Measurements from ENCODE around the gene CEP83.
"Not testable (repeated sequence)": the region's sequence is repeated elsewhere in the genome, so short reads cannot be mapped to it uniquely, and the experiment has no call there.

The CEP83 gene

DNA sequence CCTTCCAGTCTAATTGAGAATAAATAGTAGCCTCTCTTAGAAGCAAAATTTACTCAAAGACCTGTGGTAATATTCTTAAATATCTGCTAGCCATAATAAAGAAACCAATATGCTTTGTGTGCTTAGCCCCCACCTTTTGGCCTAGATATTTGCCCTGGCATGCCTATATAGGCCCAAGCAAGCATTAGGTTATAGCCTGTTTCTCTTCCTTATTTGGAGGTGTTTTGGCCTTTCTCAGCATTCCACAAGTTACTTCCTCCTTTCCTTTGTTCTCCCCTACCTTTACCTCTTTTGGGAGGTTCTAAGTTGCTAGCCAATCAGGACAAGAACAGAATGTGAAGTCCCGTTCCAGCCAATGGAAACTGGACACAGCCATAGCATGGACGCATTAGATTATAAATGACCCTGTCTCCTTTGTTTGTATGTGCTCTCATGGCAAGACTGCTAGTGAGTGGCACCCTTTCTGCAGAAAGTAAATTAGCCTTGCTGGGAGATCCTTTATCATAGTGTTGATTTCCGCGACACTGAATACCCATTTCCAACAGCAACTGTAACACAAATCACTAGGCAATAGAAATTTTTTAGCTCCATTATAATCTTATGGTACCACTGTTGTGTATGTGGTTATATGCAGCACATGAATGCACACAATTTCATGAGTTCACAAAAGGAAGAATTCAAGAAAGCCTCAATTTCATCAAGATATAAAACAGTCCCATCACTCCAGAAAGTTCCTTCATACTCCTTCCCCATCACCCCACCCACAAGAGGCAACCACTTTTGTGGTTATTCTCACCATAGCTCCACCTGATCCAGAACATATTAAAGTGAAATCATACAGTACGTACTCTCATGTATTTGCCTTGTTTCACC, 37.6 kb downstream of the CEP83 start:
- TF ChIP-seq, protein P1, sequence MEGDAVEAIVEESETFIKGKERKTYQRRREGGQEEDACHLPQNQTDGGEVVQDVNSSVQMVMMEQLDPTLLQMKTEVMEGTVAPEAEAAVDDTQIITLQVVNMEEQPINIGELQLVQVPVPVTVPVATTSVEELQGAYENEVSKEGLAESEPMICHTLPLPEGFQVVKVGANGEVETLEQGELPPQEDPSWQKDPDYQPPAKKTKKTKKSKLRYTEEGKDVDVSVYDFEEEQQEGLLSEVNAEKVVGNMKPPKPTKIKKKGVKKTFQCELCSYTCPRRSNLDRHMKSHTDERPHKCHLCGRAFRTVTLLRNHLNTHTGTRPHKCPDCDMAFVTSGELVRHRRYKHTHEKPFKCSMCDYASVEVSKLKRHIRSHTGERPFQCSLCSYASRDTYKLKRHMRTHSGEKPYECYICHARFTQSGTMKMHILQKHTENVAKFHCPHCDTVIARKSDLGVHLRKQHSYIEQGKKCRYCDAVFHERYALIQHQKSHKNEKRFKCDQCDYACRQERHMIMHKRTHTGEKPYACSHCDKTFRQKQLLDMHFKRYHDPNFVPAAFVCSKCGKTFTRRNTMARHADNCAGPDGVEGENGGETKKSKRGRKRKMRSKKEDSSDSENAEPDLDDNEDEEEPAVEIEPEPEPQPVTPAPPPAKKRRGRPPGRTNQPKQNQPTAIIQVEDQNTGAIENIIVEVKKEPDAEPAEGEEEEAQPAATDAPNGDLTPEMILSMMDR (conservative IDR thresholded peaks at IDR 0.05; ENCODE audit: low read length) = no peak
- DNase-seq (ENCODE audit: low read depth) = no peak
- no peak overlapping the region for H3K4me3 ChIP-seq (ENCODE audit: low read length)

DNA sequence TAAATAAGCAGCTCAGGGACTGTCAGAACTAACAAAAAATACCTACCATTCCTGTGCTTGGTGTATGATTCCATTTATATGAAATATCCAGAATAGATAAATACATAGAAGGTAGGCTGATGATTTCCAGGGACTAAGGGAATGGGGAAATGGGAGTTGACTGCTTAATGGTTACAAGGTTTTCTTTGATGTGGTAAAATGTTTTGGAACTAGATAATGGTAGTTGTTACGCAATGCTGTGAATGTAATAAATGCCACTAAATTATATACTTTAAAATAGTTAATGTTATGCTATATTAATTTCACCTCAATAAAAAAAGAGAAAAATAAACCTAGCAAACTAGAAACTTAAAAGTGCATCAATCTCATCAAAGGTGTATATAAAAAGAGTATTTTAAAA, 41.1 kb downstream of the CEP83 start:
- TF ChIP-seq, protein P1 (conservative IDR thresholded peaks at IDR 0.05; ENCODE audit: low read length) = no peak
- H3K4me3 ChIP-seq (ENCODE audit: low read length) = no peak overlapping the region
- DNase-seq (ENCODE audit: low read depth) = no peak

DNA sequence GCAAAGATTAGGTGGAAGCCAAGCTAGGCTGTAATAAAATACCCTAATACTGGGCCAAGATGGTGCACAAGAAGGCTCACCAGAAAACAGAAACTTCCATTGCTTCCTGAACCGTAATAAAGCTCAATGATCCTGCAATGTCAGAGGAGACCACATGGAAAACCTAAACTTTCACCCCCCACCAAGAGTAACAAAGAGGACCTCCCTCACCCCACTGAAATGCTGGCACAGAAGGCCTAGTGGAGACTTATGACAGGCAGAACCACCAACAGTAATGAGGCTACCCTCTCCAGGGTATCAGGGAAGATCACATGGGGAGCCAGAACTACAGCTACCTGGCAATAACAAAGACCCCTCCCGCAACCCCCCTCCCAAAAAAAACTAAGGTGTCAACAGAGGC, 43.1 kb downstream of the CEP83 start:
- no peak overlapping the region for H3K4me3 ChIP-seq (ENCODE audit: low read length)
- no peak for DNase-seq (ENCODE audit: low read depth)
- TF ChIP-seq, protein P1 (conservative IDR thresholded peaks at IDR 0.05; ENCODE audit: low read length) = no peak

DNA sequence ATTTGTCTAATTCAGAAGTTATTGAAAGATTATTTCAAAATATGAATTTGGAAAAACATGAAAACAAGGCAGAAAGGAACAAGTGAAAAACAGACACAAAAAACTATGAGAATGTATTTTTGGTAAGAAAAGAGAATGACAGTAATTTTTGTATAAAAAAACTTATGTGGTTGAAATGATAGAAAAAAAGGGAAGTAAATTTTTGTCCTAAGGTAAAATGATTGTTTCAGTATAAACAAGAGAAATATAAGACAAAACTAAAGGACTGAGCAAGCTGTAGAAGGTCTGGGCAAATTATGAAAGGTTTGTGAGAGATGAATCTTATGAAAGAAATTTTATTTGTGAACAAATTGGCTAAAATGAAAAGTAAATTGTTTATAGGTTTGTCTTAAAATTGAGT, 44.6 kb downstream of the CEP83 start:
- DNase-seq (ENCODE audit: low read depth) = no peak
- TF ChIP-seq, protein P1 (conservative IDR thresholded peaks at IDR 0.05; ENCODE audit: low read length) = no peak
- no peak overlapping the region for H3K4me3 ChIP-seq (ENCODE audit: low read length)

DNA sequence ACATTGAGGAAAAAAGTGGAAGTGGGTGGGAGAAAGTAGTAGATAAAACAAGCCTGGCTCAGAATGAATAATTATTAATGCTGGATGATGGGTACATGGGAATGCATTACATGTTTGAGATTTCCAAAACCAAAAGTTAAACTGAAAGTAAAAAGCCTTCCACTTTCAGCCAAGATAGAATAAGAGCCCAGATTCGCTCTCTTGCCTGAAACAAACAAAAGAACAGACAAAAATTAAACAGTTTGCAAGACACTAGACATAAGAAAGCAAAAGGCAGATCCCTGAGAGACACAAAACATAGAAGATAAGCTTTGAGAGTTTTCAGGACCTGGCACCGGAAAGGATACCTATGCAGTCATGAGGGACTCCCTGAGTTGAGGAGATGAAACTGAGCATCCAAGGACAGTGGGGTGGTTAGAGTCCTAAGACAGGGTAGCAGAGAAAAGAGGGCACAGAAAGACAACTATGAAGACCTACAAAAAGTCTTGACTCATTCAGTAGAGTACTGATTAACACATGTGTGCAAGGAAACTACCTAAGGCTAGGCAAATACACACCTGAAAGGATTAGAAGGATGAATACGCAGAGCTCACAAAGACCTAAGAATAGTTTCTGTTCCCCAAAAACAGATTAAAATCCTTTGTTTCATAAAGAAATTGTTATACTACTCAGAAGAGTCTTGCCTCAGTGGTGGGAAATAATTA, 54.1 kb downstream of the CEP83 start:
- H3K4me3 ChIP-seq (ENCODE audit: low read length) = peak overlapping the region; percentile 42
- TF ChIP-seq, protein P1 (conservative IDR thresholded peaks at IDR 0.05; ENCODE audit: low read length) = no peak
- DNase-seq (ENCODE audit: low read depth) = peak; percentile 3

DNA sequence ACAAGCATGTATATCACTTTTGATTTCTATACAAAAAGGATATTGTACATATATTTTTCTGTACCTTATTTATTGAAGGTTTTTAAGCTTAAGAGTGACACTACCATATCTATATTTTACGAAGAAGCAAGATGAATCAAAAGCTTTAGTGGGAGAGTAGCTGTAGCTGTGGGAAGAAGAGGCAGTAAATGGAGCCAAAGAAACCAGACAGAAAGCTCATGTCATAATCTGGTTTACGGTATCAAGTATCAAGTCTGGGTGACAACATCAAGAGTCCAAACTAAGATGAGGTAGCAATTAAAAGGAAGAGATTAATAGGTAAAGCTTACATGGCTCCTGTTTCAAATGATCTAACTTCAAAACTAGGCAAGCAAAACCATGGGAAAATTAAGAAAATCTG, 54.8 kb downstream of the CEP83 start:
- DNase-seq (ENCODE audit: low read depth) = no peak
- H3K4me3 ChIP-seq (ENCODE audit: low read length) = no peak overlapping the region
- TF ChIP-seq, protein P1 (conservative IDR thresholded peaks at IDR 0.05; ENCODE audit: low read length) = no peak

DNA sequence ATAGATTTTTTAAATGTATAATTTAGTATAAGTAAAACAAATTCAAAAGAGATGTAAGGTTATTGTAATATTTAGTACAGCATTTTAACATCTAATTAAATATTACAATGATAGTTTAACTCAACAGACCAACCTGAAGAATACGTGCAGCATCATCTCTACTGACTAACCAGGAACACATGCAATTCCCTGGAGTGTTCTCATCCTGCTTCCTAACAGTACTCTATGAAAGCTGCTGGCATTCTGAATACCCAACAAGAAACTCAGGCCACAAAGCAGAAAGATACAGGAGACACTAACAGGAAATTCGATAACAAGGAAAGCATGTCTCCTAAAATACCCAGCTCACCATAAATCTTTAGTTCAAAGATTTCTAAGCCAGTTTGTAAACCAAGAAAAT, 58.3 kb downstream of the CEP83 start:
- TF ChIP-seq, protein P1 (conservative IDR thresholded peaks at IDR 0.05; ENCODE audit: low read length) = no peak

DNA sequence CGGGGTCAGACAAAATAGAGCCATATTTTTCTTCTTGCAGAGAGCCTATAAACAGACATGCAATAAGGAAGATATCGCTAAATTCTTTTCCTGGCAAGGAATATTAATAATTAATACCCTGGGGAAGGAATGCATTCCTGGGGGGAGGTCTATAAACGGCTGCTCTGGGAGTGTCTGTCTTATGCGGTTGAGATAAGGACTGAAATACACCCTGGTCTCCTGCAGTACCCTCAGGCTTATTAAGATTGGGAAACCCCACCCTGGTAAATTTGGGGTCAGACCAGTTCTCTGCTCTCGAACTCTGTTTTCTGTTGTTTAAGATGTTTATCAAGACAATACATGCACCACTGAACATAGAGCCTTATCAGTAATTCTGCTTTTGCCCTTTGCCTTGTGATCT, 61.0 kb downstream of the CEP83 start:
- not testable (repeated sequence) for DNase-seq (ENCODE audit: low read depth)

More for the DNA sequence above, 58.3 kb downstream of the CEP83 start:
- H3K4me3 ChIP-seq (ENCODE audit: low read length) = no peak overlapping the region
- peak; percentile 4 for DNase-seq (ENCODE audit: low read depth)

More for the DNA sequence above, 61.0 kb downstream of the CEP83 start:
- H3K4me3 ChIP-seq (ENCODE audit: low read length) = not testable (repeated sequence)

All from AG10803 (cell line).